ENCODE data around the gene APBB1IP.
"Not testable (repeated sequence)": the region's sequence is repeated elsewhere in the genome, so short reads cannot be mapped to it uniquely, and the experiment has no call there.

The APBB1IP gene

DNA sequence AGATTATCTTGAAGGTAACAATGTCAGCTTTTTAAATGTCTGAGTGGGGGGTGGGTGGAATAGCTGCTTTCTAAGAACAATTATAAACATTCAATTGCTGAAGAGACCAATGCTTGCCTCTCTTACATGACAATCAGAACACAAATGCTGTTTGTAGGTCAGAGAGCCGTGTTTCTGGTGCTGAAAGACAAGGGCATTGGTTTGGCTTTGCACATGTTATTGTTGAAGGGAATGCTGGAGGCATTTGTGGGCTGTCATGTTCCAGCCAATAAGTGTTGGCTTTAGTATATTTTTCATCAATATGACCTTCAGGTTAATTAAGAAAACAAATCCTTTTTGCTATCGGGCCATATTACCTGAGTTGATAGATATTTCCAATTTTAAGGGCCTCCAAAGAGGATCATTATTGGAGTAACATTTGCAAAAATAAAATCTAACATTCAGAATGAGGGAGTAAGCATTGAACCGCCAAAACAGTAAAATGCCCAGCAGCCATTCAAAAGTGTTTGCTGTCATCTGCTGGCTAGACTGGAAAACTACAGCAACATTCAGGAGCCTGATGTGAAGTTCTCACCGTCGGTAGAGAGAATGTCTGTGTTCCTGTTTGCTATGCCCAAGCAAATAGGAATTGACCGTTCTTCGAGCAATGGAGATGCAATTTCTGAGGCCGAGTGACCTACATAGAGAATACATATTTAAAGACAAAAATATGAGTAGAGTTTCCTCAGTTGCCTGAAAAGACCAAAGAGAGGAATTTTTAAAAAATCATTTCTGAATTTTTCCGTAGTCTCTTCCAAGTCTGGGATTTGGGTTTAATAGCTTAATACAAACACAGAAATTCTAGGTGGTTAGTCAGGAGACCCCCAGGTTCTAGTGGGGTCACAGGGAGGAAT lies 118.9 kb downstream of the APBB1IP start:
- DNase-seq (ENCODE audit: low read depth), result peak; percentile 7

DNA sequence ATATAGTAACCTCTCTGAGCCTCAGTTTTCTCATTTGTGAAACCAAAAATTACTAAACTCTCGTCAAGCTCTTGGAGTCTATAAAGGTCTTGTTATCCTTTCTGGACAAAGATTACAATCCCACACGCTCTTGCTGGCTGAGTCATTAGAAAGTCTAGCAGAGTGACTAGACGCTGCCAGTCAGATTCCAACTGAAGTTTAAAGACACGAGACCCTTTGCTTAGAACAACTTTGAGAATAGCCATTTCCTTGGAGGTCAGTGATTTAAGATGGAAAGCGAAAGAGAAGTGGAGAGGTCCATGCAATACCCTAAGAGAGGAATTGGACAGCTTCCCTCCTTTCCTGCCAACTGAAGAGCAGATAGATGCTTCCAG lies 119.5 kb downstream of the APBB1IP start:
- no peak for DNase-seq (ENCODE audit: low read depth)

DNA sequence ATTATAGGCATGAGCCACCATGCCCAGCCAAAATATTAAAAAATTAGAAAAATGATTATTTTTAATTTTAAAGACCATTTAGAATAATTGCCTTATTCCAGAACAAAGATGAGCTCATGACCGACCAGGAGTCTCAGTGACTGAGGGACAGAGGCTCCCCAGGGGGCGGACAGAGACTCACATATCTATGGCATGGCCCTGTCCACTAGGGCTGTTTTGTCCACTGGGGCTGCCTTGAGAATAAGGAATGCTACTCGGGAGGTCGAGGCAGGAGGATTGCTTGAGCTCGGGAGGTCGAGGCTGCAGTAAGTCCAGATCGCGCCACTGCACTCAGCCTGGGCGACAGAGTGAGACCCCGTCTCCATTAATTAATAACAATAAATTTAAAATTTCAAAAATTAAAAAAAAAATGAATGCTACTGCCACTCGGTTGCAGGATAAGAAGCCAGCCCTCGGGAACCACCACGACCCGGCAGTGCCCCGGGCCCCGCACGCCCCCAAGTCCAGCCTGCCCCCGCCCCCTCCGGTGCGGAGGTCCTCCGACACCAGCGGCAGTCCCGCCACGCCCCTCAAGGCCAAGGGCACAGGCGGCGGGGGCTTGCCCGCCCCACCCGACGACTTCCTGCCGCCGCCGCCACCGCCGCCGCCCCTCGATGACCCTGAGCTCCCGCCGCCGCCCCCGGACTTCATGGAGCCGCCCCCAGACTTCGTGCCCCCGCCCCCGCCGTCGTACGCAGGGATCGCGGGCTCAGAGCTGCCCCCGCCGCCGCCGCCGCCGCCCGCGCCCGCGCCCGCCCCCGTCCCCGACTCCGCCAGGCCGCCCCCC lies 128.6 kb downstream of the APBB1IP start:
- DNase-seq (ENCODE audit: low read depth), result no peak

- DNase-seq (ENCODE audit: low read depth), result no peak
These were observed 129.2 kb downstream of the APBB1IP start for GRCh38 chr10:26567351-26567721.

DNA sequence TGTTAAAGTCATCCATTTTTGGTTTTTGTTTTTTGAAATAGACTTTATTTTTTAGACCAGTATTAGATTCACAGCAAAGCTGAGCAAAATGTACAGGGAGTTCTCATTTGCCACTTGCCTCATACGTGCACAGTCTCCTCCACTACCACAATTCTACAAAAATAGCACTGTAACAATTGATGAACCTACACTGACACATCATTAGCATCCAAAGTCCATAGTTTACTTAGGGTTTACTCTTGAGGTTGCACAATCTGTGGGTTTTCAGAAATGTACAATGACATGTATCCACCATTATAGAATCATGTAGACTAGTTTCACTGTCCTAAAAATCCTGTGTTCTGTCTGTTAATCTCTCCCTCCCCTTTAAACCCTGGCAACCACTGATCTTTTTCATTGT lies 133.5 kb downstream of the APBB1IP start:
- no peak for DNase-seq (ENCODE audit: low read depth)

DNA sequence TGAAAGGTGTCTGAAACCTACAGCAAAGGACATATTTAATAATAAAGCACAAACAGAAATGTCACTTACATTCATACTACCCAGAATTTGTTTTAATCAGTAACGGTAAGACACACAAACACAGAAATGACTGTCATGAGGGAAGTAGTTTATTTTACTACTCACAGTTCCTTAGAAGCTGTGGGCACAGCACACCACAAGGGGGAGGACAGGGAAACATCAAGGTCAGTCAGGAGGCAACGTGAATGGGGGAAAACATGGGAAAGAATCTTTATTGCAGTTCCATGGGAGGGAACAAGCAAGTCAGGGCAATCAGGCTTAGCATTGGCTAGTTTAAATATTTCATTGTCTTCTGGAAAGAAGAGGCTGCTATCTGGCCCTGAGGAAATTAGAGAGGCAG lies 135.5 kb downstream of the APBB1IP start:
- DNase-seq (ENCODE audit: low read depth), result no peak

- DNase-seq (ENCODE audit: low read depth), result no peak
These were observed 136.6 kb downstream of the APBB1IP start for GRCh38 chr10:26574783-26575182.

DNA sequence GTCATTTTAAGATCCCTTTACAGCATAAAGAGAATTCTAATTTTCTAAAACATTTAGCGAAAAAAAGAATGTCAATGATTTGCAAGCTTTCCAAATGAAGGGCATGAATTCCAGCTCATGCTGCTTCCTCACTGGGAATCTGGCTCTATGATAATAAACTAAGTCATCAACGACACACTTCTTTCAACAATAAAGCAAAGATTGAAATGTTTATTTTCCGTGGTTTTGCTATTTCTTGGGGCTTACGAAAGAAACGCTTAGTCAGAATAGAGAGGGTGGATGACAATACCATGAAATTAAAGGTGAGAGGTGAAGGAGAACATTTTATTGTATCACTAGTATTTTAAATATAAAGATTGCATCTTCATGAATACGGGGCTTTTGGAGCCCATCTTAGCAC lies 140.2 kb downstream of the APBB1IP start:
- not testable (repeated sequence) for DNase-seq (ENCODE audit: low read depth)

DNA sequence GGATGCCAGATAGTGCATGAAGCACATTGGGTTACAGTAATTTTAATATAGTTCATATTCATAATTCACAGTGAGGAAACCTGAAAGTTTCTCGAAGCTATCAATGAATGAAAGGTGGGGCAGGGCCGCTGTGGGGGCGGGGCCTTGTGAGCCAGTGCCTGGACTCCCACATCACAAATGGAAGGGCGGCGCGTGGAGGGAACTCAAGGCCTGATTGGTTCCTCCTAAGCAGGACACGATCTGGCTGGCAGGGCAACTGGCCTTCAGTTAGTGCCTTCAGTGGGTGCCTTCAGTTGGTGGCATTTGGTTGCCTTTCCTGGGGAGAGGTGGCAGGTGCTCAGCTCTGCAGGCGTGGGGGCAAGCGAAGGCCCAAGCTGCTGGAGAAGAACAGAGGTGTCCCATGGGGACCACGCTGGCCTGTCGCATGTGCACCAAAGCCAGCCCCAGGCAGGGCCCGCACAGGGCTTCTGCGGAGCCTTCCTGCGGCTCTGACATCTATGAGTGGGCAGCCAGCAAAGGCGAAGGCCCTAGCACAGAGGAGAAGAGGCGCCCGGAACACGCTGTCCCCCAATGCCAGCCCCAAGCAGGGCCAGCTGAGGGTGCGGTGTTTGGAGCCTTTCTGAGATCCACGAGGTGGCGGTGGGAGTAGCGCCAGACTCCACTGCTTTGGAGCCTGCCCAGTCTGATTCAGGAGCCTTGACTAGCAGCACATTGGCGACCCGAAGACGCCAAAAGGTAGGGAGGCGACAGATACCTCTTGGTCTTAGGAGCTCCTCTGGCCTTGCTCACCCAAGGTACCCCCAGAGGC lies 141.3 kb downstream of the APBB1IP start:
- no peak for DNase-seq (ENCODE audit: low read depth)

- no peak for DNase-seq (ENCODE audit: low read depth)
These were observed 148.1 kb downstream of the APBB1IP start for GRCh38 chr10:26586211-26586610.

- no peak for DNase-seq (ENCODE audit: low read depth)
These were observed 150.5 kb downstream of the APBB1IP start for GRCh38 chr10:26588611-26589010.

DNA sequence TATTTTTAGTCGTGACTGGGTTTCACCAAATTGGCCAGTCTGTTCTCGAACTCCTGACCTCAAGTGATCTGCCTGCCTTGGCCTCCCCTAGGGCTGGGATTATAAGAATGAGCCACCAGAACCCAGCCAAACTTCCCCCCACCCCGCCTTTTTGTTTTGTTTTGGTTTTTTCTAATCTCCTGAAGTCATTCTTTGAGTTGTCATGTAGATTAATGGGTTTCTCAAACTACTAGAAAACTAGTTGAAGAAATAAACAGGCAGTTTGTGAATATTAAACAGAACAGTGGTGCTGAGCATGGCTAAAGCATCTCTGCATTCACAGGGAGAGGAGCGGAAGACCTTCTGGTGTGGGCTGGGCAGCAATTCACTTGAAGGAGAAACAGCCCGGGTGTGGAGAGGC lies 151.7 kb downstream of the APBB1IP start:
- DNase-seq (ENCODE audit: low read depth), result not testable (repeated sequence)

DNA sequence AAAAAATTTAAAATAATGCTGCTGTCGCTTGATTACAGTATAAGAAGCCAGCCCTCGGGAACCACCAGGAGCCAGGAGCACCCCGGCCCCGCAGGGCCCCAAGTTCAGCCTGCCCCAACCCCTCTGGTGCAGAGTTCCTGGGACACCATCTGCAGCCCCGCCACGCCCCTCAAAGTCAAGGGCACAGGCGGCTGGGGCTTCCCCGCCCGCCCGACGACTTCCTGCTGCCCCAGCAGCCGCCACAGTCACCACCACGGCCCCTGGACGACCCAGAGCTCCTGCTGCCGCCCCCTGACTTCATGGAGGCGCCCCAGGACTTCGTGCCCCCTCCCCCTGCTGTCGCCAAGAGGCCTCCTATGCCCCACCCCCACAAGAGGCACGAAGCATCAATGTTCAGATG lies 155.8 kb downstream of the APBB1IP start:
- DNase-seq (ENCODE audit: low read depth), result no peak

- DNase-seq (ENCODE audit: low read depth), result not testable (repeated sequence)
These were observed 165.1 kb downstream of the APBB1IP start for GRCh38 chr10:26603283-26603682.

GRCh38 chr10:26604320-26605093 lies 166.4 kb downstream of the APBB1IP start:
- not testable (repeated sequence) for DNase-seq (ENCODE audit: low read depth)

GRCh38 chr10:26606389-26606877 lies 168.3 kb downstream of the APBB1IP start:
- not testable (repeated sequence) for DNase-seq (ENCODE audit: low read depth)

- DNase-seq (ENCODE audit: low read depth), result no peak
These were observed 174.2 kb downstream of the APBB1IP start for GRCh38 chr10:26612151-26612915.

All from activated T-cell treated with anti-CD3 and anti-CD28 coated beads for 24 hours (primary cell).